ENCODE data around the gene B4GALT3.
A peak's percentile ranks its signal among the peaks of the same experiment; 100 is the strongest.

The B4GALT3 gene

DNA sequence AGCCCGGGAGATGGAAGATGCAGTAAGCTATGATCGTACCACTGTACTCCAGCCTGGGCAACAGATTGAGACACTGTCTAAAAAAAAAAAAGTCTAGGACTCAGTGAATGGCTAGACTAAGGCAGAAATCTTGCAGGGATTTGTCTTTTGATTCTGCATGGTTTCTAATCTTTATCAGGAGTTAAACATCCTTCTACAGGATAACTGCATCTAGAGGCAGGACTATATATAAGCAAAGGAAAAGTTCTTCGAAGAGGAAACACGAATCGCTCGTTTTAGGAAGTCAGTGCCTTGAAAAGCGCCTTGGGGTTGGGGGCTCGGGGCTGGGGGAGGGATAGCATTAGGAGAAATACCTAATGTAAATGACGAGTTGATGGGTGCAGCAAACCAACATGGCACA is 24.1 kb downstream of the B4GALT3 start:
- TF ChIP-seq, protein P1, sequence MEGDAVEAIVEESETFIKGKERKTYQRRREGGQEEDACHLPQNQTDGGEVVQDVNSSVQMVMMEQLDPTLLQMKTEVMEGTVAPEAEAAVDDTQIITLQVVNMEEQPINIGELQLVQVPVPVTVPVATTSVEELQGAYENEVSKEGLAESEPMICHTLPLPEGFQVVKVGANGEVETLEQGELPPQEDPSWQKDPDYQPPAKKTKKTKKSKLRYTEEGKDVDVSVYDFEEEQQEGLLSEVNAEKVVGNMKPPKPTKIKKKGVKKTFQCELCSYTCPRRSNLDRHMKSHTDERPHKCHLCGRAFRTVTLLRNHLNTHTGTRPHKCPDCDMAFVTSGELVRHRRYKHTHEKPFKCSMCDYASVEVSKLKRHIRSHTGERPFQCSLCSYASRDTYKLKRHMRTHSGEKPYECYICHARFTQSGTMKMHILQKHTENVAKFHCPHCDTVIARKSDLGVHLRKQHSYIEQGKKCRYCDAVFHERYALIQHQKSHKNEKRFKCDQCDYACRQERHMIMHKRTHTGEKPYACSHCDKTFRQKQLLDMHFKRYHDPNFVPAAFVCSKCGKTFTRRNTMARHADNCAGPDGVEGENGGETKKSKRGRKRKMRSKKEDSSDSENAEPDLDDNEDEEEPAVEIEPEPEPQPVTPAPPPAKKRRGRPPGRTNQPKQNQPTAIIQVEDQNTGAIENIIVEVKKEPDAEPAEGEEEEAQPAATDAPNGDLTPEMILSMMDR (IDR thresholded peaks at IDR 0.05; ENCODE audit: low read depth, low read length): no peak
- H3K4me3 ChIP-seq (ENCODE audit: low read depth, low read length): peak overlapping the region; percentile 84

DNA sequence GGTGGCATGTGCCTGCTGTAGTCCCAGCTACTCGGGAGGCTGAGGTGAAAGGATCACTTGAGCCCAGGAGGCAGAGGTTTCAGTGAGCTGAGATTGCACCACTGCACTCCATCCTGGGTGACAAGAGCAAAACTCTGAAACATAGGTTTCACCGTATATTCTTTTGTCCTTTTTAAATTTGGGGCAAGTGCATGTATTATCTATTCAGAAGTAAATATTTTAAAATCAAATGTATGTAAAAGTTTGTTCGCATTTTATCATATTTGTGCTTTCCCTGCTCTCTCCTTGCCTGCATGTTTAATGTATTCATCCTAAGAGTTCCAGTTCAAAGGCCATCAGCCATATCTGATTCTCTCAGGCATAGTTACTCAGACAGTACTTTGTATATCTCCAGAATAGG is 31.5 kb downstream of the B4GALT3 start:
- H3K4me3 ChIP-seq (ENCODE audit: low read depth, low read length): no peak overlapping the region
- TF ChIP-seq, protein P1 (IDR thresholded peaks at IDR 0.05; ENCODE audit: low read depth, low read length): no peak

DNA sequence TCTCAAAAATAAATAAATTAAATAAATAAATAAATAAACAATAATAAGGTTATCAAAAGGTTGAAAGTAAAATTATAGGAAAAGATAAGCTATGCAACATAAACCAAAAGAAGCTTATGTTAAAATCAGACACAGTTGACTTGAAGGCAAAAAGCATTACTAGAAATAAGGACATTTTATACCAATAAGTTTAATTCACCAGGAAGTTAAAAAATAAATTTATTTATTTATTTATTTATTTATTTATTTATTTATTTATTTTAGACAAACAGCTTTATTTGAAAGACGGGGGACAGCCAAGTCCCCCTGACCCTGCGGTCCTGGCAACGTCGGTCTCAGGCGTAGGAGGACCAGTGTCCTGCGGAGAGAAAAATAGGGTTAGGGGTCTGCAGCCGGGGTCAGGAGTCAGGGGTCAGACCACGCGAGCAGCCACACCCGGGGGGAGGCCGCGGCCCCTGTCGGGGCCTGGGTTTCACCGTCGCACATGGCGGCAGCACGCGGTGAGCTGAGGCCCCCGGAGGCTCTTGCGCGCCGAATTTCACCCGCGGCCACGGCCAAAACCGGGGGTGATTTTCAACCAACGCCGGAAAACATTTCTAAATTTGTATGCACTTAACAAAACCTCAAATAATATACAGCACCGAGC is 36.4 kb downstream of the B4GALT3 start:
- TF ChIP-seq, protein P1 (IDR thresholded peaks at IDR 0.05; ENCODE audit: low read depth, low read length): no peak
- H3K4me3 ChIP-seq (ENCODE audit: low read depth, low read length): no peak overlapping the region

DNA sequence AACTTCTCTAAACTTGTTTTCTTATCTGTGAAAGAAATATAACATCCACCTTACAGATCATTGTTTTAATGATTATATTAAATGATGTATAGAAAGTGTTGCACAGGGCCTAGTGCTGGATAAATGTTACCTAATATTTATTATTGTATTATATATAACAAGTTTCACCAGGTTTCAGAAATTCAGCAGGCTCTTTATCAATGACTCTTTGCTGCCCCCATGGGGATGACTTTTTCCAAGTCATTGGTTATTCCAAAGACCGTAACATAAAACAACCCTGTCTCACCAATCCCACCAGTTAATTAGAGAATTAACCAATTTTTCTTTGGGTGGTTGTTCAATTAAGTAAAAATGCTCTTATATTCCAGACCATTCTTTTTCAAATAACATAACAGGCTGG is 37.5 kb downstream of the B4GALT3 start:
- no peak overlapping the region for H3K4me3 ChIP-seq (ENCODE audit: low read depth, low read length)
- TF ChIP-seq, protein P1 (IDR thresholded peaks at IDR 0.05; ENCODE audit: low read depth, low read length): peak; percentile 30; the same call in 1 of the 2 replicates

DNA sequence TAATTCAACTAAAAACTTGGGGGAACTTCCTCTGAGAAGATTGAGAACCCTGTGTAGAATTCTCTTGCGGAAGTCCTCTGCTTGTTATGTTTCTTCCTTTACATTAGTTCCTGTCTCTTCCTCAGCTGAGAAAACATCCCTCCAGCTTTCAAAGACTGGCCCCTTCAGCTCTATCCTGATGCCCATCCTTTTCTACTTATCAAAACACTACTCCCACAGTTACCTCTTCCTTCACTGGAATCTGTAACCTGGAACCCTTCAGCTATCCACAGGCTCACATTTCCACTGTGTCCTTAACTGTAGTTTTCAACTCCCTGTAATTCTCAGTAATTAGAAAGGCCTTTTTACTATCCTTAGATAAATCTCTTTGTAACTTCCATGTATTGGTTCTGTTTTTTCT is 38.9 kb downstream of the B4GALT3 start:
- no peak overlapping the region for H3K4me3 ChIP-seq (ENCODE audit: low read depth, low read length)
- TF ChIP-seq, protein P1 (IDR thresholded peaks at IDR 0.05; ENCODE audit: low read depth, low read length): no peak

DNA sequence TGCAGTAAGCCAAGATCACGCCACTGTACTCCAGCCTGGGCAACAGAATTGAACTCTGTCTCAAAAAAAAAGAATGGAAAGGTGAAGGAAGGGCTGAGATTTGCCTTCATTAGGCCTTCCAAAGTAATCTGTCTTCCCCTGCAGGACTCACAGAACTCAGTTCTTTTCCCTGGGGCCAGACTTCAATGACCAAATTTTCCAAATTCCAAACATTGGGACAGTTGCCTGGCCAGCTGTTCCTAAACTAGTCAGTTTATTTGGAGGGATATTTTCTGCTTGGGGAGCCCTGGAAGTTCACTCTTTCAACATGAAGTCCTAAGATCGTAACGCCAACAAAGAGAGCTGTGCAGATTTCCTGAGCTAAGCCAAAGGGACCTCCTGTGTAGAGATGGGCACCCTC is 39.4 kb downstream of the B4GALT3 start:
- TF ChIP-seq, protein P1 (IDR thresholded peaks at IDR 0.05; ENCODE audit: low read depth, low read length): no peak
- no peak overlapping the region for H3K4me3 ChIP-seq (ENCODE audit: low read depth, low read length)

DNA sequence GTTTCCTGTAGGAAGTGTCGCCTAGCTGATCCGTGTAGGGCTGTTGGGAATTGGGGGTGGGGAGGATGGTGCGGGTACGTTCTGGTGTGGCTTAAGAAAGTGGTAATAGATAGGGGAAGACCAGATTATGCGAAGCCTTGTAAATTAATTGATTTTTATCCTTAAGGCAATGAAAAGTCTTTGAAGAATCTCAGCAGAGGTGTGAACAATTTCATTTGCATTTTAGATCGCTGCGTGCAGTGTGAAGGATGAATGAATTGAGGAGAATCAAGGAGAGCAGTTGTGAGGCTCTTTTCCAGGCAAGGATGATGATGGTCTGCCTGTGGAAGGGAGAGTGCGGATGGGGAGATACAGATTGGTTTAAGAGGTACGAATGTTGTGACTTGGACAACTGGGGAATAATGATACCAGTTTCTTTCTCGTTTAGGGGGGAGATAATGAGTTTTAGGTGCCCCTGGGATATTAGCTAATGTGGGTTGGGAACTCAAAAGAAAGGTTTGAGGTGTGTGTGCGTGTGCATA is 44.0 kb downstream of the B4GALT3 start:
- TF ChIP-seq, protein P1 (IDR thresholded peaks at IDR 0.05; ENCODE audit: low read depth, low read length): no peak
- peak overlapping the region; percentile 69 for H3K4me3 ChIP-seq (ENCODE audit: low read depth, low read length)

All from WI38 (cell line).